ENCODE measurements around the gene GLRX5.
"Not testable (repeated sequence)": the region's sequence is repeated elsewhere in the genome, so short reads cannot be mapped to it uniquely, and the experiment has no call there.

The GLRX5 gene

DNA sequence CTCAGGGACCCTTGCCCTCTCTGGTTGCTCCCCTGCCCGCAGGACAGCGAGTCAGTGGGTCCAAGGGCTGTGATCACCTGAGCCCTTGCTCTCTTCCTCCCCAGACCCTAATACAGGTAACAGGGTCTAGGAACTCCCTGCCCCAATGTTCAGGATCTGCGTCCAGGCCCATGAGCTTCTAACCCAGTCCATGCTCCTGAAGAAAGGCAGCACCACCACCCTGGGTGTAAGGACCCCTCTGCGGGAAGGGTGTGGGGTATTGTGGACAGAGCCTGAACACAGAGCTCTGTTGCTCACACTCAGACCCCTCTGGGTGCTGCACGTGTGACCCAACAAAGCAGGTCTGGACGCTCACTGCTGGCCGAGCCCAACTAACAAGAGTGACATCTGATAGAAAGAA, 18.3 kb downstream of the GLRX5 start:
- H3K4me1 Mint-ChIP-seq: no peaks in the 10 kb centered on the region
- H3K27ac Mint-ChIP-seq: no peak overlapping the region
- H3K4me3 Mint-ChIP-seq: no peak overlapping the region
- no peak for DNase-seq
- no peaks in the 10 kb centered on the region for H3K9me3 Mint-ChIP-seq
- H3K36me3 Mint-ChIP-seq: no peaks in the 10 kb centered on the region
- H3K27me3 Mint-ChIP-seq: no peaks in the 10 kb centered on the region
- CTCF ChIA-PET: no interaction called here

DNA sequence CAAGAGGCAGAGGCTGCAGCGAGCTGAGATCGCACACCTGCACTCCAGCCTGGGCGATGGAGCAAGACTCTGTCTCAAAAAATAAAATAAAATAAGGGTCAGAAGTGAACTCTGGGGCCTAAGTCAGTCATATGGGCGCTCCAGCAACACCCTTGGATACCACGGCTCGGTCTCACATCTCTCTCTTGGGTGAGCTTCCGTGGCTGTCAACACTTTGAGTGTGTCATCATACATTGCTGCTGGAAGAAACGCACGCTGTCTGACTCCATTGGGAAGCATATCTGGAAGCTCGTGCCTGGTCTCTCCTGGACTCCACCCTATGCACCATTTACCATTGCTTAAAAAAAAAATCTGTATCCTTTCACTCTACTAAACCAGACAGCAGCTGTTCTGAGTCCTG, 20.2 kb downstream of the GLRX5 start:
- no peaks in the 10 kb centered on the region for H3K4me1 Mint-ChIP-seq
- DNase-seq: no peak
- CTCF ChIA-PET: no interaction called here
- no peak overlapping the region for H3K4me3 Mint-ChIP-seq
- no peak overlapping the region for H3K27ac Mint-ChIP-seq
- H3K36me3 Mint-ChIP-seq: no peaks in the 10 kb centered on the region
- H3K9me3 Mint-ChIP-seq: no peaks in the 10 kb centered on the region
- H3K27me3 Mint-ChIP-seq: no peaks in the 10 kb centered on the region

DNA sequence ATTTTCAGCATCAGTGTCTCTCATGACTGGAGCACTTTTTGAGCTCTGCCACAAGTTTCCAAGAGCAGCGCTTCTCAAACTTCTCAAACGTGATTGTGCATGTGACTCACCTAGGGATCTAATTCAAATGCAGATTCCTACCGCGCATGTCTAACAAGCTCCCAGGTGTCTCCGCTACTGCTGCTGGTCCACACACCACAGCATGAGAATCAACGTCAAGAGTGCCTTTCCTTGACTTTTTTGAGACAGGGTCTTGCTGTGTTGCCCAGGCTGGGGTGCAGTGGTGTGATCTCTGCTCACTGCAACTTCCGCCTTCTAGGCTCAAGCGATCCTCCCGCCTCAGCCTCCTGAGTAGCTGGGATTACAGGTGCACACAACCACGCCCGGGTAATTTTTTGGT, 22.4 kb downstream of the GLRX5 start:
- H3K27me3 Mint-ChIP-seq: peaks cover 3% of the 10 kb centered on the region
- H3K36me3 Mint-ChIP-seq: no peaks in the 10 kb centered on the region
- H3K4me3 Mint-ChIP-seq: no peak overlapping the region
- H3K9me3 Mint-ChIP-seq: no peaks in the 10 kb centered on the region
- no peaks in the 10 kb centered on the region for H3K4me1 Mint-ChIP-seq
- no peak overlapping the region for H3K27ac Mint-ChIP-seq
- CTCF ChIA-PET: interaction anchor here (1.0 to 6.7 kb wide), 2 partner anchors 115 to 126 kb away, joined by 4 to 30 read pairs; no protein-coding TSS in a partner anchor
- DNase-seq: no peak

DNA sequence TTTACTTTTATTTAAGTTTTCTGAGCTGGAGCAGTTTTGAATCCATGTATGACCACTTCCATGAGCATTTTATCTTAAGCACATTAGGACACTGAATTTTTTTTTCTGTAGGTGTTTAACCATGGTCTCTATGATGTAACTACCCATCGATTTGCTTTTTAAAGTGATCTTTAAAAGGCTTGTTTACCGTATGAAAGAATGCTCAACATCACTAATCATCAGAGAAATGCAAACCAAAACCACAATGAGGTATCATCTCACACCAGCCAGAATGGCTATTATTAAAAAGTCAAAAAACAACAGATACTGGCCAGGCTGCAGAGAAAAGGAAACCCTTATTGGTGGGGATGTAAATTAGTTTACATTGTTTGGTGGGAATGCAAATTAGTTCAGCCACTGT, 23.0 kb downstream of the GLRX5 start:
- no peak for DNase-seq
- no peak overlapping the region for H3K27ac Mint-ChIP-seq
- H3K4me1 Mint-ChIP-seq: no peaks in the 10 kb centered on the region
- no peaks in the 10 kb centered on the region for H3K9me3 Mint-ChIP-seq
- H3K27me3 Mint-ChIP-seq: peaks cover 7% of the 10 kb centered on the region
- H3K36me3 Mint-ChIP-seq: no peaks in the 10 kb centered on the region
- no peak overlapping the region for H3K4me3 Mint-ChIP-seq
- CTCF ChIA-PET: interaction anchor here (6.7 kb wide), 1 partner anchor 126 kb away, joined by 30 read pairs; no protein-coding TSS in a partner anchor

DNA sequence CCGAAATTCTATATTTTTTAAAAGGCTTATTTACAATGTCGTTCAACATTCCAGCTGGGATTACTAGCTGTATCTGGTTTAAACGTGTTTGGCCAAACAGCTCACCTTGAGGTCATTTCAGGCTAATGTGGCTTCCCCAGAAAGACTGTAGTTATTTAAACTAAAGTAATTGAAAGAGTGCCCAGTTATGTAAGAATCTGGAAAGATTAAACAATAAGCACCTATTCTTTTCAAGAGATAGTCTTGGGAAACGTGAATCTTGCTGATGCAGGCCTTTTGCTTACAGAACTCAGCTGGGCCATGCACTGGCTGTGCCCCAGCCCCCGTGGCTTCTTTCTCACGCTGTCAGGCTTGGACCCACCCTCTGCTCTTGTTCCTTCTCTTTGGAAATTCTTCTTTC, 24.4 kb downstream of the GLRX5 start:
- no peaks in the 10 kb centered on the region for H3K4me1 Mint-ChIP-seq
- H3K27me3 Mint-ChIP-seq: peaks cover 7% of the 10 kb centered on the region

DNA sequence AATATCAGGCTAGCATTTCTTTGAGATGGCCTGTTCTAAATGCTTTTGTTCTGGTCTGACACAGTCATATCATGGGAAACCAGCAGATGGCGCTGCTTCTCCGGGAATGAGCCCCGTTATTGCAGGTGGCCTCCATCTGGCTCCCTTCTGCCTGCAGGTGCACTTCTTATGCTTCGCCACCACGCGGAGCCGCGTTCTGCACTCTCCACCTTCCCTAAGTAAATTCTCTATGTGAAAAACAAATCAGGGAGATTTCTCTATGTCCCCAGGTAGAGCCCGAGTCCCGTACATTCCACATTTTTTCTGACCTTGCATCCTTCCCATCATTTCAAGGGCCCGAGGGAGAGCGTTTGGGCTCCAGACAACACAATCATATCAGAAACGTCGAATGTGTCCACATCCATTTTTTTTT, 26.2 kb downstream of the GLRX5 start:
- CTCF ChIA-PET: interaction anchor here (0.6 to 6.7 kb wide), 5 partner anchors 20 to 444 kb away, joined by 3 to 30 read pairs (median 4); no protein-coding TSS in a partner anchor

More for the DNA sequence above, 24.4 kb downstream of the GLRX5 start:
- DNase-seq: no peak
- Mint-ChIP-seq H3K27ac (no peak overlapping the region), H3K36me3 (no peaks in the 10 kb centered on the region), H3K4me3 (no peak overlapping the region), H3K9me3 (no peaks in the 10 kb centered on the region)
- CTCF ChIA-PET: interaction anchor here (0.8 to 6.7 kb wide), 4 partner anchors 12 to 482 kb away, joined by 3 to 30 read pairs (median 7); no protein-coding TSS in a partner anchor

DNA sequence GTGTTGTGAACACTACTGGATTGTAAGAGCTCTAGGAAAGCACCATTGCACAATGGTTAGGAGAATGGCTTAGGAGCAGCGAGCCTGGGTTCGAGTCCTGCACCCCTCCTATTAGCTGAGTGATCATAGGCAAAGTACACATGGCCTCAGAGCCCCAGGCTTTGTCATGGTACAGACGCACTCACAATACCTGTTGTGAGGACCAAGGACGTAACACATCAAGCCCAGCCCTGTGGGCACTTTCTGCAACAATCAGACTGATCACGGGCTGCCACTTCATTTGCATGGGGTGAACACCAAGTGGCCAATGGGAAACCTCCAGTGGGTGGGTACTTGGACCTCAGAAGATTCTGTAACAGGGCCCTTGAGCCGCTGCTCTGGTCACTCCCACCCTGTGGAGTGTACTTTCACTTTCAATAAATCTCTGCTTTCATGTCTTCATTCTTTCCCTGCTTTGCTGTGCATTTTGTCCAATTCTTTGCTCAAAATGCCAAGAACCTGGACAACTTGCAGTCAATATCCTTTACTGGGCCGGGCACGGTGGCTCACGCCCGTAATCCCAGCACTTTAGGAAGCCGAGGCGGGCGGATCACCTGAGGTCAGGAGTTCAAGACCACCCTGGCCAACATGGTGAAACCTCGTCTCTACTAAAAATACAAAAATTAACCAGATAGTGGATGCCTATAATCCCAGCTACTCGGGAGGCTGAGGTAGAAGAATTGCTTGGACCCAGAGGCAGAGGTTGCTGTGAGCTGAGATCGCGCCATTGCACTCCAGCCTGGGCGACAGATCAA, 28.2 kb downstream of the GLRX5 start:
- CTCF ChIA-PET: interaction anchor here (1.1 to 6.7 kb wide), 5 partner anchors 120 to 431 kb away, joined by 3 to 30 read pairs (median 7); no protein-coding TSS in a partner anchor
- no peak for DNase-seq

More for the DNA sequence above, 26.2 kb downstream of the GLRX5 start:
- Mint-ChIP-seq H3K4me3 (no peak overlapping the region), H3K9me3 (no peaks in the 10 kb centered on the region), H3K36me3 (no peaks in the 10 kb centered on the region), H3K4me1 (no peaks in the 10 kb centered on the region), H3K27me3 (peaks cover 8% of the 10 kb centered on the region), H3K27ac (no peak overlapping the region)
- DNase-seq: peak; percentile 92

DNA sequence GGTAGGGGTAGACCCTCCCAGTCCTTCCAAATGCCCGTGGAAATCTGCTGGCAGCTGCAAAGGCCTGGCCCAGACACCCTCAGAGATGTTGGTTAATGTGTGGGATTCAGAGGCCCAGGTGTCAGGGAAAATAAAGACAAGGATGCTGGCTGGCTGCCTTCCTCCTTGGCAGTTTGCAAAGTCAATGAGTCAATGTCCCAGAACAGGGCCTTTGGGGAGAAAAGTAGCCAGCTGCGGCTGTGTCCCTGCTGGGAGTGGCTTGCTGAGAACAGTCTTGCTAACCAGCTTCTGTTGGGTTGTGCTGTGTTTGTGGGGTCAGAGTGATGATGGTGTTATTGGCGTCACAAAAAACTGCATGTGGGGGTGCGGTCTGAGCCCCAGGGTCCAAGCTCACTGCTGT, 29.2 kb downstream of the GLRX5 start:
- no peak overlapping the region for H3K27ac Mint-ChIP-seq
- no peaks in the 10 kb centered on the region for H3K9me3 Mint-ChIP-seq
- H3K36me3 Mint-ChIP-seq: no peaks in the 10 kb centered on the region
- H3K4me3 Mint-ChIP-seq: no peak overlapping the region
- CTCF ChIA-PET: interaction anchor here (1.0 kb wide), 1 partner anchor 210 kb away, joined by 3 read pairs; no protein-coding TSS in a partner anchor
- peaks cover 10% of the 10 kb centered on the region for H3K27me3 Mint-ChIP-seq
- no peak for DNase-seq
- H3K4me1 Mint-ChIP-seq: no peaks in the 10 kb centered on the region

More for the DNA sequence above, 28.2 kb downstream of the GLRX5 start:
- Mint-ChIP-seq H3K27ac (no peak overlapping the region), H3K36me3 (no peaks in the 10 kb centered on the region), H3K4me3 (no peak overlapping the region), H3K27me3 (peaks cover 10% of the 10 kb centered on the region), H3K4me1 (no peaks in the 10 kb centered on the region), H3K9me3 (no peaks in the 10 kb centered on the region)

DNA sequence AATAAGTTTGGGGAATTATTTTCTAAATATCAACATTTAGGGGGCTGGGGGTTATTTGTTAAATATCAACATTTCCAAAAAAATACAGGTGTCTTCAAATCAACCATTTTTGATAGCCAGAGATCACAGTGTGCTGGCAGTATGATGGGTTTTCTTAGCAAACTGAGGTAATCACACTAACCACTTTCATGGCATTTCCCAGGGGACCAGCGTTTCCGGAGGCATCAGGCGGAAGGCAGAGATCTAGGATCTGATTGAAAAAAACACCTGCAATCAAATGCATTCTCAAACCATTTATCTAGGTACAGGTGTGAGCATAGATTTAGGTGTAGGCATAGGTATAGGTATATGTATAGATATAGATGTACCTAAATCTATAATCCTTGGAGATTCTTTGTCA, 34.6 kb downstream of the GLRX5 start:
- CTCF ChIA-PET: no interaction called here
- Mint-ChIP-seq H3K9me3 (no peaks in the 10 kb centered on the region), H3K4me3 (no peak overlapping the region), H3K27ac (no peak overlapping the region), H3K36me3 (no peaks in the 10 kb centered on the region), H3K27me3 (peaks cover 3% of the 10 kb centered on the region), H3K4me1 (no peaks in the 10 kb centered on the region)
- no peak for DNase-seq

DNA sequence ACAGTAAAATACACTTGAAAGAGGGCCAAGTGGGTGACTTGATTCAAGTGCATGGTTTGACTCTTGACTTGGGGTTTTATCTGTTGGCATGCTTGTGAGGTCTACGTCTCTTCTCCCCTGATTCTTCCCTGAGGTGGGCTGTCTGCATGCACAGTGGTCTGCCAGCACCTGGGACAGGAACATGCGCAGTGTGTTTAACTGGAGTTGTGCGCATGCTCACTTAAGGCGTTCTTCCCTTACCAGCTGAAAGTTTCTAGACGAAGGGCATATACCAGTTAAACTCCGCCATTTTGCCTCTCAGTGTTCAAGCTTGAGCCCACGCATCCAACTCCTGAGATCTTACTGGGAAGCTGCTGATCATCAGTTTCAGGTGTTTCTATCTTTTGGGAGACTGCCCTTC, 38.5 kb downstream of the GLRX5 start:
- Mint-ChIP-seq H3K4me1 (no peaks in the 10 kb centered on the region), H3K4me3 (no peak overlapping the region), H3K9me3 (no peaks in the 10 kb centered on the region), H3K36me3 (no peaks in the 10 kb centered on the region), H3K27ac (no peak overlapping the region), H3K27me3 (peaks cover 7% of the 10 kb centered on the region)
- CTCF ChIA-PET: no interaction called here
- no peak for DNase-seq

DNA sequence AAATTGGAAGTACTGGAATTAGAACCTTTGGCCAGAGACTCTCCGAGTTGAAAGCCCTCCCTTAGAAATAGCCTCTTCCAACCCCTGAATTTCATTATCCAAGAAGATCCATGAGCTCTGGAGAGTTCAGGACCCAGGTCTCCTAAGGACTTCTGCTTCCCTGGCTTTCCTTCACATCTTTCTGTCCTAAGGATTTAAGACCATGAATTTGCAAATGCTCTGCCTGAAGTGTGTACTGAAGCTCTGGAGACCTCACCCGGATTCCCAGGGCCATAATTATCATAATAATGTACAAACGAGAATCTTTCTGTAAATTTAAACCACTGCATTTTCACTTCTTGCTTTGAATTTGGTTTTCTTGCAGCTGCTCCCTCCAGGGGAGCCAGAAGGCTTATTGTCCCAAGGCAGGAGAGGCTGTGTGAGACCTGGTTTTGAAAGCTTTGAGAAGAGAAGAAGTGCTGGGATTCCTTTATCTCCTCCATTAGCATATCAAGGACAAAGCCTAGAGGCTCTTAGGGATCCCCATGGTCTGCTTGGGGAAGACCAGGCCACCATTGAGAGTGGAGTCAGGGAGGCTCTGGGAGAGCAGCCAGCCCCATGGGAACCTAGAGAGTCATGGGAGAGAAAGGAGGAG, 41.1 kb downstream of the GLRX5 start:
- DNase-seq: no peak
- H3K36me3 Mint-ChIP-seq: no peaks in the 10 kb centered on the region
- H3K4me1 Mint-ChIP-seq: no peaks in the 10 kb centered on the region
- H3K27me3 Mint-ChIP-seq: peaks cover 7% of the 10 kb centered on the region
- CTCF ChIA-PET: no interaction called here
- H3K4me3 Mint-ChIP-seq: no peak overlapping the region
- H3K9me3 Mint-ChIP-seq: no peaks in the 10 kb centered on the region
- H3K27ac Mint-ChIP-seq: no peak overlapping the region

DNA sequence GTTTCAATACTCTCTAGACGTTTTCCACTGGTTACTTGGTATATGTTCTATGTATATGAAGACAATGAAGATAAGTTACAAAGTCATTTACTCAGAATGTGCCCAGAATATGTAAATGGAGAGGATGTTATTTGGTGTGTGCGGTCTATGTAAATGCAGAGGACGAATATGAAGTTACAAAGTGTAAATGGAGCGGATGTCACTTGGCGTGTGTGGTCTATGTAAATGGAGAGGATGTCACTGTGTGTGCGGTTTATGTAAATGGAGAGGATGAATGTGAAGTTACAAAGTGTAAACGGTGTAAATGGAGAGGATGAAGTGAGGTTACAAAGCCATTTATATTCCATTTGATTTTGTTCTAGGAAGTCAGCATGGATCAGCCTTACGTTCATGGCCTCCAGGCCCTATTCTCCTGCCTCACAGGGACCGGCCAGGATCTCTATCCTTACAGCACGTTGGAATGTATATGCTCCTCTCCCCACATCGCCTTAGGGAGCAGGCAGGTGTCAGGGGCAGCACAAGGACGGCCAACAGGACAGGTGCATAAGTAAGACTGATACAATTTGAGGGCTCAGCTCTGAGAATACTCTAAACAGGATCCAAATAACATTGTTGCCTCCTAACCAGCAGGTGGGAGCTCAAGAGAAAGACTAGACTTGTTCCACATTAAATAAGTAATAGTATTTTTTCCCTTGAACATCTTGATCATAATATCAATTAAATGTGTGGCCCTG, 42.4 kb downstream of the GLRX5 start:
- Mint-ChIP-seq H3K9me3 (no peaks in the 10 kb centered on the region), H3K27me3 (peaks cover 7% of the 10 kb centered on the region), H3K4me3 (no peak overlapping the region), H3K27ac (no peak overlapping the region), H3K4me1 (no peaks in the 10 kb centered on the region), H3K36me3 (no peaks in the 10 kb centered on the region)
- no peak for DNase-seq
- CTCF ChIA-PET: no interaction called here

DNA sequence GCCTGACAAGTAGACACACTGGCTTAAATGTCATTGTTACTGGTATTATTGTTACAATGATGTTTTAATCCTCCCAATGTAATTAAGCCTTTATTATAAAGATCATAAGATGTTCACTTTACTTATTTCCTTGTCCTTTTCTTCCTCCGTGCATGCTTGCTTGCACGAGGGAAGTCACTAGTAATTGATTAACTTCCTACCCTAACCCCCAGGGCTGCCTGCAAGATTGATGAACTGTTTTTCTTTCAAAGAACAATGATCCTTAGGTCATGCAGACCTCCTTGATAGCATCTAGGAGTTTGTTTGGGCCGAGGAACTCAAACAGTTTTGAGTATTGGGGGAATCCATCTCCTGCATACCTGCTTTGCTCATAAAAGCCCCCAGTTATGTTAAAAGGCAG, 43.0 kb downstream of the GLRX5 start:
- H3K4me1 Mint-ChIP-seq: no peaks in the 10 kb centered on the region
- H3K9me3 Mint-ChIP-seq: peaks cover 3% of the 10 kb centered on the region
- no peak overlapping the region for H3K4me3 Mint-ChIP-seq
- H3K27me3 Mint-ChIP-seq: peaks cover 7% of the 10 kb centered on the region
- no peaks in the 10 kb centered on the region for H3K36me3 Mint-ChIP-seq
- DNase-seq: no peak
- CTCF ChIA-PET: no interaction called here
- no peak overlapping the region for H3K27ac Mint-ChIP-seq

DNA sequence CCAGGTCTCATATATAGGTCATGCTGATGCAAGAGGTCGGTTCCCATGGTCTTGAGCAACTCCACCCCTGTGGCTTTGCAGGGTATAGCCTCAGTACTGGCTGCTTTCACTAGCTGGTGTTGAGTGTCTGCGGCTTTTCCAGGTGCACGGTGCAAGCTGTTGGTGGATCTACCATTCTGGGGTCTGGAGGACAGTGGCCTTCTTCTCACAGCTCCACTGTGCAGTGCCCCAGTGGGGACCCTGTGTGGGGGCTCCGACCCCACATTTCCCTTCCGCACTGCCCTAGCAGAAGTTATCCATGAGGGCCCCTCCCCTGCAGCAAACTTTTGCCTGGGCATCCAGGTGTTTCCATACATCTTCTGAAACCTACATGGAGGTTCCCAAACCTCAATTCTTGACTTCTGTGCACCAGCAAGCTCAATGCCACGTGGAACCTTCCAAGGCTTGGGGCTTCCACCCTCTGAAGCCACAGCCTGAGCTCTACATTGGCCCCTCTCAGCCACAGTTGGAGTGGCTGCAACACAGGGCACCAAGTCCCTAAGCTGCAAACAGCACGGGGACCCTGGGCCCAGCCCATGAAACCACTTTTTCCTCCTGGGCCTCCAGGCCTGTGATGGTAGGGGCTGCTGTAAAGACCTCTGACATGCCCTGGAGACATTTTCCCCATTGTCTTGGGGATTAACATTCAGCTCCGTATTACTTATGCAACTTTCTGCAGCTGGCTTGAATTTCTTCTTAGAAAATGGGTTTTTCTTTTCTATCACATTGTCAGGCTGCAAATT, 49.2 kb downstream of the GLRX5 start:
- DNase-seq, H3K27me3 Mint-ChIP-seq, H3K27ac Mint-ChIP-seq, CTCF ChIA-PET, H3K4me3 Mint-ChIP-seq, H3K36me3 Mint-ChIP-seq, H3K4me1 Mint-ChIP-seq: not testable (repeated sequence)
- H3K9me3 Mint-ChIP-seq: peaks cover 17% of the 10 kb centered on the region

All from activated naive CD4-positive, alpha-beta T cell treated with anti-CD3 and anti-CD28 coated beads, Interleukin-2, amount 10 ng/mL, durations not matched to agents 7 days and 5 days (primary cell).